OCI-LY1 (cell line): ENCODE measurements around the gene PIP4K2C.

Experiments
- EZH2 ChIP-seq: fragments of 200-600 bp; sonication (generic), shearing (Covaris generic); IDR thresholded peaks from 2 replicates; pipeline ENCODE4 v1.8.0; 2017; ENCODE audit warnings: borderline replicate concordance, mixed run types, mild to moderate bottlenecking, antibody characterized with exemption, low read length, moderate library complexity, mixed read lengths
- TF ChIP-seq, protein P1 (sequence below): fragments of 200-600 bp; sonication (generic), shearing (Covaris generic); IDR thresholded peaks from 2 replicates; pipeline ENCODE4 v1.5.1; 2017; ENCODE audit warnings: mild to moderate bottlenecking, antibody characterized with exemption, low read length, moderate library complexity, mixed read lengths

DNA sequence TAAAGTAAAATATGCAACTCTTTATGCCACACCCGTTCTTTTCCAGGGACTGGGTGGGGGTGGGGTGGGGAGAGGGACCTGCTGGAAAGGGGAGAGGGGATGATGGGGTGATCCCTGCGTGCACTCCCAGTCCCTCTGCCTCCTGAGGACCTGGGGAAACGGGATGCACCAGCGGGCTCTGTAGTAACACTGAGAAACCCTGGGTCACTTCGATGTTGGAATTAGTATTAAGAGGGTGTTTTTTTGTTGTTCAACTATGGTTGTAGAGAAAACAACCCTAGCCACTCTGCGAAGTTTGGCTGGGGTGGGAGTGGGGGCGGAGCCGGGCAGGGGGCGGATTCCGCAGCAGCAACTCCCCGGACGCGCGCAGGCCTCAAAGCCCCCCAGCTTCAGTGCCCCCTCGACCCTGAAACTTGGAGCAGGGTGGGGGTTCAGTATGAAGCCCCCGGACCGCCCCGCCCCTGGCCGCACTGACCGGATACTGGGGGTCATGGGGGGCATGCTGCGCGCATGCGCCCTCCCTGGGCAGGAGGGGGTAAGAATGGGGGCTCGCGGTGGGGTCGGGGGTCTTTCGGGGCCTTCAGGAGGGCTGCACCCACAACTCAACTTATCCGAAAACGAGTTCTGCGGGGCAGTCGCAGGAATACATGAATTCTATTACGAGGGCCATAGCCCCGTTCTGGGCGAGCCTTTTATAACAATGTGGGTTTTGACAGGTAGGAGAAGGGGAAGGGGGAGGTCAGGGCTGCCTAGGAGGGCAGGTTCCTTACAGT, 19.0 kb downstream of the PIP4K2C start:
- TF ChIP-seq, protein P1, sequence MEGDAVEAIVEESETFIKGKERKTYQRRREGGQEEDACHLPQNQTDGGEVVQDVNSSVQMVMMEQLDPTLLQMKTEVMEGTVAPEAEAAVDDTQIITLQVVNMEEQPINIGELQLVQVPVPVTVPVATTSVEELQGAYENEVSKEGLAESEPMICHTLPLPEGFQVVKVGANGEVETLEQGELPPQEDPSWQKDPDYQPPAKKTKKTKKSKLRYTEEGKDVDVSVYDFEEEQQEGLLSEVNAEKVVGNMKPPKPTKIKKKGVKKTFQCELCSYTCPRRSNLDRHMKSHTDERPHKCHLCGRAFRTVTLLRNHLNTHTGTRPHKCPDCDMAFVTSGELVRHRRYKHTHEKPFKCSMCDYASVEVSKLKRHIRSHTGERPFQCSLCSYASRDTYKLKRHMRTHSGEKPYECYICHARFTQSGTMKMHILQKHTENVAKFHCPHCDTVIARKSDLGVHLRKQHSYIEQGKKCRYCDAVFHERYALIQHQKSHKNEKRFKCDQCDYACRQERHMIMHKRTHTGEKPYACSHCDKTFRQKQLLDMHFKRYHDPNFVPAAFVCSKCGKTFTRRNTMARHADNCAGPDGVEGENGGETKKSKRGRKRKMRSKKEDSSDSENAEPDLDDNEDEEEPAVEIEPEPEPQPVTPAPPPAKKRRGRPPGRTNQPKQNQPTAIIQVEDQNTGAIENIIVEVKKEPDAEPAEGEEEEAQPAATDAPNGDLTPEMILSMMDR = no peak
- no peak for TF ChIP-seq EZH2
